NB4 (cell line): Measurements from ENCODE around the gene HBE1.

Experiments
- DNase-seq: peaks from one replicate; pipeline ENCODE4 v3.0.0; 2010; ENCODE audit warnings: low read depth
- H3K4me3 ChIP-seq: one replicate; pipeline ENCODE4 v1.5.1; 2011; ENCODE audit warnings: mild to moderate bottlenecking, low read depth, low read length, moderate library complexity
- CTCF ChIP-seq: IDR thresholded peaks from one replicate; pipeline ENCODE4 v1.5.1; 2012; ENCODE audit warnings: low read depth, low read length
- MAX ChIP-seq: IDR thresholded peaks from 2 replicates; pipeline ENCODE4 v1.6.1; 2011; ENCODE audit warnings: low read depth, low read length
- MYC ChIP-seq: IDR thresholded peaks from 2 replicates; pipeline ENCODE4 v1.6.1; 2011; ENCODE audit warnings: low read depth, low read length
- POLR2A ChIP-seq: IDR thresholded peaks from 2 replicates; pipeline ENCODE4 v1.6.1; 2011; ENCODE audit warnings: mild to moderate bottlenecking; ENCODE audit not compliant: insufficient read length; ENCODE audit errors: extremely low read depth

HBE1 gene

GRCh38 chr11:5240458-5240857 is 29.3 kb downstream of the HBE1 start:
- TF ChIP-seq MYC (no peak), CTCF (no peak), POLR2A (no peak), MAX (no peak)
- no peak overlapping the region for H3K4me3 ChIP-seq
- no peak for DNase-seq

GRCh38 chr11:5240056-5240455 is 29.7 kb downstream of the HBE1 start:
- H3K4me3 ChIP-seq: no peak overlapping the region
- TF ChIP-seq POLR2A (no peak), MAX (no peak), MYC (no peak), CTCF (no peak)
- no peak for DNase-seq

- DNase-seq: no peak
- no peak for TF ChIP-seq MYC
- no peak for TF ChIP-seq CTCF
- no peak for TF ChIP-seq POLR2A
- no peak for TF ChIP-seq MAX
- H3K4me3 ChIP-seq: no peak overlapping the region
Observed at GRCh38 chr11:5239046-5239445, 30.7 kb downstream of the HBE1 start.

GRCh38 chr11:5238486-5238885 is 31.3 kb downstream of the HBE1 start:
- no peak overlapping the region for H3K4me3 ChIP-seq
- no peak for DNase-seq
- TF ChIP-seq POLR2A (no peak), MYC (no peak), MAX (no peak), CTCF (no peak)

- H3K4me3 ChIP-seq: no peak overlapping the region
- no peak for TF ChIP-seq CTCF
- TF ChIP-seq MYC: no peak
- no peak for TF ChIP-seq MAX
- no peak for TF ChIP-seq POLR2A
- DNase-seq: no peak
Observed at GRCh38 chr11:5237420-5237819, 32.3 kb downstream of the HBE1 start.

GRCh38 chr11:5235364-5236095 is 34.2 kb downstream of the HBE1 start:
- DNase-seq: no peak

More at GRCh38 chr11:5235364-5236095, 34.2 kb downstream of the HBE1 start:
- H3K4me3 ChIP-seq: no peak overlapping the region
- TF ChIP-seq CTCF (no peak), MYC (no peak), POLR2A (no peak)
